Measurements from ENCODE around the gene SUGP1. TPM values are rescaled to one million over a fixed set of nuclear protein-coding genes. Genes with fewer than 3 reads are reported as not detected.

The SUGP1 gene
- total RNA-seq, 1 donor from 2014 or later, result 20.1 TPM

- DNase-seq, result no peak
Measured at GRCh38 chr19:19300613-19301012, 19.7 kb downstream of the SUGP1 start.

GRCh38 chr19:19297759-19298158, 22.6 kb downstream of the SUGP1 start:
- no peak for DNase-seq

- DNase-seq, result no peak
Measured at GRCh38 chr19:19296953-19297689, 23.2 kb downstream of the SUGP1 start.

- no peak for DNase-seq
Measured at GRCh38 chr19:19294914-19295313, 25.4 kb downstream of the SUGP1 start.

GRCh38 chr19:19292607-19293006, 27.7 kb downstream of the SUGP1 start:
- DNase-seq, result no peak

- no peak for DNase-seq
Measured at GRCh38 chr19:19285686-19286085, 34.6 kb downstream of the SUGP1 start.

- DNase-seq, result no peak
Measured at GRCh38 chr19:19280561-19280960, 39.7 kb downstream of the SUGP1 start.

- DNase-seq, result no peak
Measured at GRCh38 chr19:19279853-19280252, 40.5 kb downstream of the SUGP1 start.

DNA sequence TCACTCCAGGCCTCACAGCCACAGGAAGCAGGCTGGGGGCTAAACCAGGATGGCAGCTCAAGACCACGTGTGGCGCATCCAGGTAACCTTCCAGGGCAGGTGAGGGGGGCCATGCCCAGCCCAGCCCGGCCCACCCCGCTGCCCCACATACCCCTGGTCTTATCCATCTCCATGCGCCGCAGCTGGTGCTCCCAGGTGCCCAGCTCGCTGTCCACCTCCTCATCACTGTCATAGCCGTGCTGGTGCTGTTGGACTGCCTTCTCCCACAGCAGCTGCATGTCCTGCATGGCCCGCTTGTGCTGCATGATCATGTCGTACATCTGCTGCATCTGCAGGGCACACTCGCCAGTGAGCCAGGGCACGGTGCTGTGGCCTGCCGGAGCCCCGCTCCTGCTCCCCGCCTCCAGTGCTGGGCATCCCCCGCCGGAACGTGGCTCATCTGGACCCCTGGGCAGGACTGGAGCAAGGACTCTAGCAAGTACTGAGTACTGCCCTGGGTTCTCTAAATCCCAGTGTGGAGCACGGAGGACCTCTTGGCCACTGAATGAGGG, 41.2 kb downstream of the SUGP1 start:
- no peak for DNase-seq

- DNase-seq, result no peak
Measured at GRCh38 chr19:19278315-19278714, 42.0 kb downstream of the SUGP1 start.

- DNase-seq, result no peak
Measured at GRCh38 chr19:19276851-19277250, 43.5 kb downstream of the SUGP1 start.

- no peak for DNase-seq
Measured at GRCh38 chr19:19276386-19276785, 43.9 kb downstream of the SUGP1 start.

DNA sequence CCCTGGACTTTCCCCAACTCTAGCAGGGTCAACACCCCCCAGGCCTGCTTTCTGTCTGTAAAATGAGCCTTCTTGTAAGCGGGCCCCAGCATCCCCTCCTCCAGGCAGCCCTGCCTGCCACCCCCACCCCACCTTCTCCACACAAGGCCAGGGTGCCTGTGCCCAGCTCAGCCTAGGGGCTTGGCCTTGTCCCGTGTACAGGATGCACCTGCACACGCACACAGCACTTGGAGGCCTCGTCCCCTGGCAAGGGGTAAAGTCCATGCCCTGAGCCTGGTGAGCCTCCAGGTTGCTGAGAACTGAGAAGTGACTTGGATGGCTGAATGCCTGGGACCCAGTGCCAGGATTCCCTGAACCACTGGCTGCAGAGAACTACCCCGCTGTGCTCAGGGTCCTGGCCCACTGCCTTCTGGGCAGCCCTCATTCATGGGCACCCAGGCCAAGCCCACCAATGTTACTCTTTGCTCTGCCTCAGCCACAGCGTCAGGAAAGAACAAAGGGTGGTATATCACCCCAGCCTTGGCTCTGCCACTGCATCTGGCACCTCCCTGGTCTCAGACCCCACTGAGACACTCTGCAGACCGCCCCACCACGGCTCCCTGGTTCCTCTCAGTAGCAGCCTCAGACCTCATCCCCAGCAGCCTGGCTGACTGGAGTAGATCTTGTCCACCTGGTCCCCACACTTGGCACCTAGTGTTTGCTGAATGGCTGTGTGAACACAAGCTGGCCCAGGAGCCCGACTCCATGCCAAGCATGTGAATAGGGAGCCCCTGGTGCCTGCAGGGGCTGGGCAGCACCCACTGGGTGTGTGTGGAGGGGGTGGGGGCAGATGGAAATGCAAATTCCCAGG, 45.4 kb downstream of the SUGP1 start:
- DNase-seq, result no peak

GRCh38 chr19:19274146-19274545, 46.2 kb downstream of the SUGP1 start:
- no peak for DNase-seq

DNA sequence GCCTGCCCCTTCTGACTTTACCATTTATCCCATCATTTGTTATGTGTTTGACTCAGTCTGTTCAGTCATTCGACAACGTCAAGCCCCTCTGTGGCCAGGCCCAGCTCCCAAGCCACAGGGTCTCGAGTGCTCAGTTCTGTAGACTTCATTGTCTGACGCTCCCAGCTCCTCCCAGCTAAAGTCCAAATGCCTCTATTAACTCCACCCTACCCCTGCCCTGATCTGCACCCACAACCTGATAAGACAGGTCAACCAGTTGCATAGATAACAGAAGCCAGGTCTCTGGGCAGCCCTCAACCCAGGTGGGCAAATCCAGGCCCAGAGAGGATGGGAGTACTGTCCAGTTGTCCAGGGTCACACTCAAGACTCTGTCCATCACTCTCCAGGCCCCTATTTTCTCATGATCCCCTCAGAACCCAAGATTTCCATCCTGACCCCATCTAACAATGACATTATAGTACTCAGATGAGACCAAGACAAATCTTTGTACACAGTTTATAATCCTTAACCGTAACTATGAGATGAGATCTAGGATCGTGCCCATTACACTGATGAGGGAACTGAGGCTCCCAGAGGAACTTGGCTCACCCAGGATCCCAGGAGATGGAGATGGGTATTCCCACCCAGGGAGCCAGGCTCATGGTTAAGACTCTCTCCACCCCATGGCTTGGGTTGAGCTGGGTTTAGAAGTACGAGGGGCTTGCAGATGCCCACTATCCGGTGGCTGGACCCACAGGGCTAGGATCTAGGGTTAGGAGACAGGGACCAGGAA, 48.3 kb downstream of the SUGP1 start:
- DNase-seq, result no peak

DNA sequence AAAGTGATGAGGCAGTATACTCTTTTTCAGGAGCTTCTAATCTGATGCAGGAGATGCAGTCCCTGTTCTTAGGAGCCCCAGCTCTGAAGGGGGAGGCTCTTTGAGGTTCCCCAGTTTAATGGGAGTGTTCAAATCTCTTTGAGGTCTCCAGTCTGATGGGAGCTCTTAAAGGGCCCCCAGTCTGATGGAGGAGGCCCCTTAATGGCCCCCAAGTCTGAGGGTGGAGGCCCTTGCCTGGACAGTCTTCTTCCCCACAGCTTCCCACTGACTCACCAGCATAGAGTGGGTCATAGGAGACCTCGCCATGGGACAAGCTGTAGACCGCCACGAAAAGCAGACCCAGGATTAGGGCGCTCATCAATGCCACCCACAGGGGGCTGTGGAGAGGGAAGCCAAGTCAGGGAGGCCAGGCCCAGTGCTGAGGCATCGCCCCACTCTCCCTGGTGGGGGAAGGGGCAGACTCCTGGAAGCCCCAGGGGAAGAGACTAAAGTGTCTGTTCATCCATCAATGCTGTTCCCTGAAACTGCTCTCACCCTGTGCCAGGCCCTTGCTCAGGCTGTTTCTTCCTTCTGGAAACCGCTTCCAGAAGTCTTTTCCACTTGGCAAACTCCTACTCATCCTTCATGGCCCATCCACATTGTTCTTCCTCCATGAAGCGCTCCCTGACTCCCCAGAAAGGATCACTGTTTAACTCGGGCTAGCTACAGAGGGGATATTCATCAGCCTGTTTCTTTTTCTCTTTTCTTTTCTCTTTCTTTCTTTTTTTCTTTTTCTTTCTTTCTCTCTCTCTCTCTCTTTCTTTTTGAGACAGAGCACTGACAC, 49.3 kb downstream of the SUGP1 start:
- no peak for DNase-seq

GRCh38 chr19:19269952-19270694, 50.2 kb downstream of the SUGP1 start:
- DNase-seq, result no peak

- no peak for DNase-seq
Measured at GRCh38 chr19:19268453-19269385, 51.6 kb downstream of the SUGP1 start.

DNA sequence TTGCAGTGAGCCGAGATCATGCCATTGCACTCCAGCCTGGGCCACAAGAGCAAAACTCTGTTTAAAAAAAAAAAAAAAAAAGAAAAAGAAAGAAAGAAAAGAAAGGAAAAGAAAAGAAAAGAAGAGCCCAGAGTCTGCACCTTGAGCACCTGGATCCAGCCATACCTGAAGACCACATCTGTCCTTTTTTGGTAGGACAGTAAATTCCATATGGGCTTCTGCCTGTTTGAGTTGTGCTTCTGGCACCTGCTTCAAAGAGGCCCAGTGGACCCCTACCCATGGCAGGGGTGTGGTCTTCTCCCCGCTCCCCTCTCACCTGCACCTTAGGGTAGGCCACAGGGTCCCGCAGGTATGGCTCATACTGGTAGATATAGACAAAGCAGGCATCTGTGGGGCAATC, 53.0 kb downstream of the SUGP1 start:
- no peak for DNase-seq

DNA sequence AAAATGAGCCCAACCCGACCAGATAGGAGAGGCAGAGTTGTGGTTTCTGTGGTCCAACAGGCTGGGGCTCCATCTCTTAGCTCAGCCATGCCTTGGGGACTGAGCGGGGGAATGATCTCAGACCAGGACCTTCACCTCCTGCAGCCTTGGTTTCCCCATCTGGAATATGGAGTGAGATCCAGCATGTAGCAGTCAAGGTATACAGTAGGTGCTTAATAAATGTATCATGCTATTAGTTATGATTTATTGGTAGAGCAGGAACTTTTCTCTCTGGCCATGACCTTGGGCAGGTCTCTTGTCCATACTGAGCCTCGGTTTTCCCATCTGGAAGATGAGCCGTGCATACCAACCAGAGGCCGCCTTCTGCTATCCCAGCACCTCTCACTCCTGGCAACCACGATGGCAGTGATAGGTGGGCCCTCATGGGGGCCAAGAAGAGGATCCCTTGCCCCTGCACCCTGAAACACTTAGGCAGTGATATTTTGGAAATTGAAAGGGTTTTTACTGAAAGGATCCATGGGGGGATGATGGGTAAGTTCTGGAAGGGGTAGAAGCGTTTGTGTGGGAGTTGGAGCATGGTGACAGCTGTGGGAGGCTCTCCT, 56.3 kb downstream of the SUGP1 start:
- DNase-seq, result no peak

All from dermis blood vessel endothelial cell (primary cell).